Stimulated activated CD8-positive, alpha-beta memory T cell treated with anti-CD3 and anti-CD28 coated beads, Interleukin-7, amount 100 ng/mL, for 4 hours (primary cell): ENCODE data around the gene PRTFDC1.
"Not testable (repeated sequence)": the region's sequence is repeated elsewhere in the genome, so short reads cannot be mapped to it uniquely, and the experiment has no call there.

ENCODE experiments used
- DNase-seq, 2 donors: peaks; one replicate each; pipeline ENCODE4 v3.0.0-alpha.2; 2020; ENCODE audit warnings: low read depth in 2 of 2

Gene PRTFDC1

DNA sequence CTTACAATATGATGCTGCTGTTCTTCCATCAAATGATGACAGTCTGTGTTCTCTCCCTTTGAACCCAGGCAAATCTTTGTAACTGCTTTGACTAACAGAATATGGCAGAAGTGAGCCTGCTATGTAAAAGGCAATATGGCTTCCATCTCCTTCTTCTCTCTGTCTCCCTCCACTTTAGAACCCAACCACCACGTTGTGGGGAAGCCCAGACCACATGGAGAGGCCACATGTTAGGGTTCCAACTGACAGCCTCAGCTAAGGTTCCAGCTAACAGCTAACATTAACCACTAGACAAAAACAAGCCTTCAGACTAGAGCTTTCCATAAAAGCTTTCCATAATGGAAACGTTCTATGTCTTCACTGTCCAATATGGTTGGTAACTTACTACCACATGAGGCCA, 107.7 kb downstream of the PRTFDC1 start:
- DNase-seq: no peak

DNA sequence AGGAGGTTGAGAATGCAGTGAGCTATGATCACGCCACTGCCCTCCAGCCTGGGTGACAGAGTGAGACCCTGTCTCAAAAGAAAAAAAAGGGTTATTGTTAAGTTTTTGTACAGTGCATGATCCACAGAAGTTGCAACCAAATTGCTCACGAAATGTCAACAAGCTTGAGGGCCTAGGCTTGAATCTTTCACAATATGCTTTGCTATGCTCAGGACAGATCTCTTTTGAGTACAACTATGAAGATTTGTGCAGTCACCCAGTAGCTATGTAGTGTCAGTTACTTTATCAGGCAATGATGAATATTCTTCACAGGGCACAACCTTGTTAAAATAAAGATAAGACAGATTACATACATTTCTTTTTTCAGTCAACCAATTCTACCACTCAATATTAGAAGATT, 109.2 kb downstream of the PRTFDC1 start:
- no peak for DNase-seq

DNA sequence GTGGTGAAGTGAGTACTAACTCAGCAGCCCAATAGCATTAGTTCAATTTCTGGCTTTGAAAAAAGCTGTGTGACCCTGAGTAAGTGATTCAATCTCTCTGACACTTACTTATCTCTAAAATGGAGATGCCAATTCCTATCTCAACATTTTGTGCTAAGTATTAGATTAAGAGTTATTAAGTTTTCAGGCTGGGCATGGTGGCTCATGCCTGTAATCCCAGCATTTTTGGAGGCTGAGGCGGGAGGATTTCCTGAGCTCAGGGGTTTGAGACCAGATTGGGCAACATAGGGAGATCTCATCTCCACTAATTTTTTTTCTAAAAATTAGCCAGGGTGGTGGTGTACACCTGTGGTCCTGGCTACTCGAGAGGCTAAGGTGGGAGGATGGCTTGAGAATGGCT, 109.5 kb downstream of the PRTFDC1 start:
- DNase-seq: no peak

DNA sequence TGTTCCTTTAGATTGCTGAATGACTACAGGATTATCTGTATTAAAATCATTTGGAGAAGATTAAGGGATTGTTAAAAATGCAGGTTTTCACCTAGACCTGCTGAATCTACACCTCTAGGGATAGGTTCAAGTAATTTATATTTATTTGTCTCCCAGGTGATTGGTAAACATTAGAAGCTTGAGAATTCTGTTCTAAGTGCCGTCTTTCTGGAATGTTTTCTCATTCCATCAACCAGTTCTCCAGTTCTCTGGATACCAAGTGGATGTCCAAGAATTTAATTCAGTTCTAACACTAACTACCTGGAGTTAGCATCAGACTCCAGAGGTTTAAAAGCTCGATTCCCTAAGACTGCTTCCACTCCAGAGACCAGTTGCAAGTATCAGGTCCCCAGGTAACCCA, 110.9 kb downstream of the PRTFDC1 start:
- DNase-seq: no peak

DNA sequence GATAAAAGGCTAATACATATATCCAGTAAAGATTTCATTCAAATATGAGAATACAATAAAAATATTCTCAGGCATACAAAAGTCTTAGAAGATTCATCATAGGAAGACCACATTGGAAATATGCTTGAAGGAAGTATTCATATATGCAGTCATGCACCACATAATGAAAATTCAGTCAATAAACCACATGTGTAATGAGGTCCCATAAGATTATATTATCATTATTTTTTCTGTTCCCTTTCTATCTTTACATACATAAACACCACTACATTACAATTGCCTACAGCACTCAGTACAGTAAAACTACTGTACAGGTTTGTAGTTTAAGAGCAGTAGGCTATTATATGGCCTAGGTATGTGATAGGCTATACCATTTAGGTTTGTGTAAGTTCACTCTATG, 111.6 kb downstream of the PRTFDC1 start:
- DNase-seq: no peak

- DNase-seq: not testable (repeated sequence)
Observed at GRCh38 chr10:24837781-24838180, 114.6 kb downstream of the PRTFDC1 start.

GRCh38 chr10:24834869-24835268, 117.5 kb downstream of the PRTFDC1 start:
- DNase-seq: no peak

DNA sequence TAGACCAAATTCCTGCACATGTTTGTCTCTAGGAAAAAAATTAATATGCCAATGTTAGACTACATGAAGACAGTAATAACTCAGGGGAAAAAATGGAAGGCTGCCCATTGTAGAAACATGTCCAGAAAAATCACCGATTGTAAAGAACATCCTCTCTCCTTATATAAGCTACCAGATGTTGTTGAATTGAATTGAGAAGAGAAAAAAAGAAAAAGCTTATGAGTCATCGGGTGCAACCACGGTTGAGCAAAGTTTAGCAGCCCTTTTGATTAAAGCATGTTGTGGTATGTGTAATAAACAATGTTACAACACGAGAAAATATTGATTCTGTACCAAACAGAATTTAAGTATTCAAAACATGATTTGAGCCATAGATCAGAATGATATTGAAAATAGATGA, 126.4 kb downstream of the PRTFDC1 start:
- DNase-seq: no peak

- no peak for DNase-seq
Observed at GRCh38 chr10:24825551-24825950, 126.9 kb downstream of the PRTFDC1 start.

GRCh38 chr10:24824536-24824935, 127.9 kb downstream of the PRTFDC1 start:
- no peak for DNase-seq

DNA sequence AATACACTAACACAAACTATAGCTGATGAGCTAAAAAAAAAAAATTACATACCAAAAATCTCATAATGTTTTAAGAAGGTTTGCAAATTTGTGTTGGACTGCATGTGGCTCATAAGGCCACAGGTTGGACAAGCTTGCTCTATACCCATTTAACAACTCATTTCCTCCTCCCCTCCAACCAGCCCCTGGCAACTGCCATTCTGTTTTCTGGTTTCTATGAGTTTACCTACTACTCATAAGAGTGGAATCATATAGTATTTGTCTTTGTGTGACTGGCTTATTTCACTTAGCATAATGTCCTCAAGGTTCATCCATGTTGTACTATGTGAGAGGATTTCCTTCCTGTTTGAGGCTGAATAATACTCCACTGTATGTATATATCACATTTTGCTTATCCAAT, 128.3 kb downstream of the PRTFDC1 start:
- DNase-seq: no peak

DNA sequence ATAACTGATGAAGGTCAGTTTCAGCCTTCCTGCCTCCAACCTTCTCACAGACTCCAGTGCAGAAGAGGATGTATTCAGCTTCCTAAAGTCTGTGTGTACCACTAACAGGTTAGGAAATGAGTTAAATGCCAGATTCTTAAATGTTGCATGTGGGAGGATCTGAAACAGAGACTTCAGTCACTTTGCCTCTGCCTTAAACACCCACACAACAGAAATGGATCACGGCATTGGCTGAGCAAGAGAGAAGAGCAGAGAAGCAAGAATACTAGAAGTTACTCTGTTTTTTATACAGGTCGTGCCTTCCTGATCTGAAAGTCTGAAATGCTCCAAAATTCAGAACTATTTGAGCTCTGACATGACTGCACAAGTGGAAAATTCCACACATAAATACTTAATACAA, 129.8 kb downstream of the PRTFDC1 start:
- DNase-seq: peak in 1 of 2 donors; percentile 8

GRCh38 chr10:24821986-24822385, 130.4 kb downstream of the PRTFDC1 start:
- no peak for DNase-seq

DNA sequence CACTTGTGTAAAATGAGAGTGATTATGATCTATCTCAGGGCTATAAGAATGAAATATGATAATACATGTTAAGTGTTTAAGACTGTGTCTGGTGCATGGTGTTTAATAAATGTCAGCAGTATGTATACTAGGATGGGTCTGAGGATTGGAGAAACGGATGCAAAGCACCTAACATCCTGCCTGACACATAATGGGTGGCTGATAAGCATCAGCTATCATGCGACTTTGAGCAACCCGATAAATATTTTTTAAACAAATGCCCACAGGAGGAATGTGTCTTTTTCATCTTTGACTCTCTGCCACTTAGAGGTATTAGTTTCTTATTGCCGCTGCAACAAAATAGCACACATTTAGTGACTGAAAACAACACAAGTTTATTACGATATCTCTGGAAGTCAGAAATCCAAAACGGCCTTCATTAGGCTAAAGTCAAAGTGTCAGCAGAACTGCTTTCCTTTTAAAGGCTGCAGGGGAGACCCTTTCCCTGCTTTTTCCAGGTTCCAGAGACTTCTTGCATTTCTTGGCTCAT, 135.5 kb downstream of the PRTFDC1 start:
- DNase-seq: no peak

GRCh38 chr10:24814568-24815313, 137.7 kb downstream of the PRTFDC1 start:
- DNase-seq: no peak

- DNase-seq: no peak
Observed at GRCh38 chr10:24813856-24814255, 138.6 kb downstream of the PRTFDC1 start.

GRCh38 chr10:24806262-24806661, 146.1 kb downstream of the PRTFDC1 start:
- DNase-seq: no peak

GRCh38 chr10:24804956-24805355, 147.4 kb downstream of the PRTFDC1 start:
- DNase-seq: no peak

GRCh38 chr10:24804392-24804791, 148.0 kb downstream of the PRTFDC1 start:
- no peak for DNase-seq

DNA sequence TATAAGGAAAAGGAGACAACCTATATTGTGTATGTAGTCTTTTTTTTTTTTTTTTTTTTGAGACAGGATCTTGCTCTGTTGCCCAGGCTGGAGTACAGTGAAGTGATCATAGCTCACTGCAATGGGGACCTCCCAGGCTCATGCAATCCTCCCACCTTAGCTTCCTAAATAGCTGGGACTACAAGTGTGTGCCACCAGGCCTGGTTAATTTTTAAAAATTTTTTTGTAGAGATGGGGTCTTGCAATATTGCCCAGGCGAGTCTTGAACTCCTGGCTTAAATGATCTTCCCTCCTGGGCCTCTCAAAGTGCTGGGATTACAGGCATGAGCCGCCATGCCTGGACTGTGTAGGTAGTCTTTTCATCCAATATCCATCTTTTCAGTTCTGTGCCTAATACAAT, 150.0 kb downstream of the PRTFDC1 start:
- no peak for DNase-seq

DNA sequence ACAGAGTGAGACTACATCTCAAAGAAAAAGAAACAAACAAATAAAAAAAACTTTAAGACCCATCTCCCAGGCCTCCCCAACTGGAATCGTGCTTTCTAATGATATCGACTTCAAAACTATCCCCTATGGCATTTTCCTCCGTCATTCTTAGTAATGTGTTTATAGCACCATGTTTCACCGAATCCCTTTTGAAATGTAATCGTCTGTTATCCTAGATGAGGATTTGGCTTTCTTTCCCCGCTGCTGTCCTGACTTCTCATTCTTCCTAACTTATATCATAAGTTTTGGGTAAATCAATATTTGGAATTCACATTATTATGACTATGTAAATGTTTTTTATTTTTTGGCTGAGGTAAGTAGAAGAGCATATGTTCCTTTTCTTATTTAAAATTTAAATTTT, 151.5 kb downstream of the PRTFDC1 start:
- no peak for DNase-seq
